ENCODE data around the gene MTX2. TPM values are rescaled to one million over a fixed set of nuclear protein-coding genes. Genes with fewer than 3 reads are reported as not detected.

MTX2 gene
- total RNA-seq, 1 experiment from 2014 or later = 30.8 TPM

DNA sequence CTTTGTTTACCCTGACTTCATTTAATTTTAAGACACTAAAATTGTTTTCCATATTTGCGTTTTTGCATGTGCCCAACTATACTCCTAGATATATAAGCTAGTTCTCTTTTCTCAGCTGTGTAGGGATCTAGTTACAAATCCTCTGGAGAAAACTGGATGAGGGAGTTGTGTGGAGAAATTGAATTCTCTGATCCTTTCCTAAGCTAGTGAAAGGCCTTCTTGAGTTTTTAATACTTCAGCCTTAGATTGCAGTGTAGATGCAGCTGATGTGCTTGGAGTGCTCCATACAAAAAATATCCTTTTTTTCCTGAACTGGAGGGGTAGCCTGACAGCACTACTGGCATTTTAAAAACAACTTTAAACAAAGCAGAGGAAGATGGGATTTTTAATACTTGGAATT is 8.6 kb upstream of the MTX2 start:
- Mint-ChIP-seq H3K36me3 (ENCODE audit: insufficient read depth in 1 of 3, low read depth in 3 of 3) (no peaks in the 10 kb centered on the region), H3K9me3 (no peaks in the 10 kb centered on the region), H3K4me3 (no peak overlapping the region), H3K27ac (no peak overlapping the region), H3K4me1 (no peaks in the 10 kb centered on the region), H3K27me3 (ENCODE audit: low read depth) (peaks cover 7% of the 10 kb centered on the region; the same call in 1 of the 2 replicates)
- TF ChIP-seq, protein P1, sequence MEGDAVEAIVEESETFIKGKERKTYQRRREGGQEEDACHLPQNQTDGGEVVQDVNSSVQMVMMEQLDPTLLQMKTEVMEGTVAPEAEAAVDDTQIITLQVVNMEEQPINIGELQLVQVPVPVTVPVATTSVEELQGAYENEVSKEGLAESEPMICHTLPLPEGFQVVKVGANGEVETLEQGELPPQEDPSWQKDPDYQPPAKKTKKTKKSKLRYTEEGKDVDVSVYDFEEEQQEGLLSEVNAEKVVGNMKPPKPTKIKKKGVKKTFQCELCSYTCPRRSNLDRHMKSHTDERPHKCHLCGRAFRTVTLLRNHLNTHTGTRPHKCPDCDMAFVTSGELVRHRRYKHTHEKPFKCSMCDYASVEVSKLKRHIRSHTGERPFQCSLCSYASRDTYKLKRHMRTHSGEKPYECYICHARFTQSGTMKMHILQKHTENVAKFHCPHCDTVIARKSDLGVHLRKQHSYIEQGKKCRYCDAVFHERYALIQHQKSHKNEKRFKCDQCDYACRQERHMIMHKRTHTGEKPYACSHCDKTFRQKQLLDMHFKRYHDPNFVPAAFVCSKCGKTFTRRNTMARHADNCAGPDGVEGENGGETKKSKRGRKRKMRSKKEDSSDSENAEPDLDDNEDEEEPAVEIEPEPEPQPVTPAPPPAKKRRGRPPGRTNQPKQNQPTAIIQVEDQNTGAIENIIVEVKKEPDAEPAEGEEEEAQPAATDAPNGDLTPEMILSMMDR (conservative IDR thresholded peaks at IDR 0.05) = no peak
- no peak overlapping the region for H3K14ac ChIP-seq (ENCODE audit: insufficient read depth, low read length)
- no peak overlapping the region for H2BK5ac ChIP-seq (ENCODE audit: insufficient read length, low read length)
- no peak overlapping the region for H2BK20ac ChIP-seq (ENCODE audit: low read depth, low read length, poor library complexity, severe bottlenecking)
- no CpG with 5 or more reads among the region's 1 CpG for WGBS (ENCODE audit: extremely low coverage, insufficient read length, low lambda C conversion rate)
- H3K9ac ChIP-seq (ENCODE audit: extremely low read depth, insufficient read length, low read length) = no peak overlapping the region
- no peak overlapping the region for H2BK12ac ChIP-seq (ENCODE audit: insufficient read length, low read depth, low read length)
- H3K79me1 ChIP-seq (ENCODE audit: insufficient read depth, low read depth, low read length, poor library complexity, severe bottlenecking) = no peaks in the 10 kb centered on the region
- no peak overlapping the region for H3K27ac ChIP-seq (ENCODE audit: insufficient read length, low read depth, low read length)
- no peak overlapping the region for H3K23ac ChIP-seq (ENCODE audit: insufficient read length, low read depth, low read length)
- H3K56ac ChIP-seq (ENCODE audit: insufficient read length, low read depth, low read length) = no peak overlapping the region
- no peaks in the 10 kb centered on the region for H4K20me1 ChIP-seq (ENCODE audit: control insufficient read depth, insufficient read depth, insufficient read length)
- no peaks in the 10 kb centered on the region for H3K4me1 ChIP-seq (ENCODE audit: insufficient read depth, low read length)
- no peaks in the 10 kb centered on the region for H3K23me2 ChIP-seq (ENCODE audit: insufficient read length, low read depth, low read length, poor library complexity, severe bottlenecking)
- no peak overlapping the region for H4K8ac ChIP-seq (replicated peaks; ENCODE audit: insufficient read length, low read depth, low read length)
- no peak overlapping the region for H3T11ph ChIP-seq (ENCODE audit: low read length)
- H3K18ac ChIP-seq (ENCODE audit: insufficient read length, low read depth, low read length) = no peak overlapping the region
- no peak overlapping the region for H2AFZ ChIP-seq (ENCODE audit: low read length)
- DNase-seq = no peak
- no peak overlapping the region for H2BK15ac ChIP-seq (ENCODE audit: low read depth, low read length)
- H3K27me3 ChIP-seq (ENCODE audit: insufficient read depth, low read length) = no peaks in the 10 kb centered on the region
- no peak overlapping the region for H3K4me2 ChIP-seq (ENCODE audit: insufficient read depth, insufficient read length, low read length)
- H3K9me3 ChIP-seq (ENCODE audit: control insufficient read depth, low read depth, low read length) = no peaks in the 10 kb centered on the region
- H2AK5ac ChIP-seq (ENCODE audit: insufficient read length, low read length) = no peak overlapping the region
- no peaks in the 10 kb centered on the region for H3K79me2 ChIP-seq (ENCODE audit: insufficient read depth, low read length)
- no peak overlapping the region for H3K4ac ChIP-seq (ENCODE audit: low read depth, low read length)
- H2BK120ac ChIP-seq (ENCODE audit: low read depth, low read length, poor library complexity, severe bottlenecking) = no peak overlapping the region
- no peak overlapping the region for H4K5ac ChIP-seq (ENCODE audit: insufficient read length, low read depth, low read length)
- no peak overlapping the region for H4K91ac ChIP-seq (ENCODE audit: insufficient read length, low read depth, low read length)
